ENCODE results near the gene TYMS.

Gene TYMS

DNA sequence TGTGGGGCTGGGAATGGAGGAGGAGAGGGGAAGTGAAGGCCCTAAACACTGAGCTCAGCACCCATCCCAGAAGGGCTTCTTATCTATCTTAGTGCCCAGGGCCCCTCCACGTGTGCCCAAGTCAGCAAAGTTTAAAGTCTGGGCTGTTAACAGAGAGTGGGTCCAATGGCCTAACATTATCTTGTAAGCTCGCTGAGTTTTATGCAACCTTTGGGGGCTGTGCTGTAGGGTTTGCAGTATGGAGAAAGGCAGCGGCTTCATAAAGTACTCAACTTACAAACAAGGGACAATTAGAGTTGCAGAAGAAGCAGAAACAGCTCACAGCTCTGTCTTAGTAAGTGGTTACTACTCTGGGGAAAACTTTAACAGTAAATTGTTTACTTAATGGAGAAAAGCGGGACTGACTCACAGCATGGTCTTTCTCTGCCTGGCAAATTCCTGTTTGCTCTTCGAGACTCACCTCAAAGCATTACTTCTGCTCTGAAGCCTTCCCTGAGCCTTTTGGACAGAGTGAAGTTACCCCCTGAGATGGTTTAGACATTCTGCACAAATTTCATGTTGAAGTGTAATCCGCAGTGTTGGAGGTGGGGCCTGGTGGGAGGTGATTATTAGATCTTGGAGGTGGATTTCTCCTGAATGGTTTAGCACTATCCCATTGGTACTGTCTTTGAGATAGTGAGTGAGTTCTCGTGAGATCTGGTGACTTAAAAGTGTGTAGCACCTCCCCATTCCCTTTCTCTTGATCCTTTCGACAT is 45.9 kb downstream of the TYMS start:
- Histone ChIP-seq H3K4me1 (ENCODE audit: insufficient read depth, poor library complexity, severe bottlenecking) (peaks cover 34% of the 10 kb centered on the region), H3K9me3 (ENCODE audit: severe bottlenecking) (no peaks in the 10 kb centered on the region), H3K36me3 (ENCODE audit: low read depth) (peaks cover 50% of the 10 kb centered on the region), H3K27me3 (ENCODE audit: insufficient read depth, poor library complexity, severe bottlenecking) (no peaks in the 10 kb centered on the region), H3K27ac (ENCODE audit: poor library complexity, severe bottlenecking) (peak overlapping the region; percentile 92), H3K4me3 (ENCODE audit: severe bottlenecking) (no peak overlapping the region)
- DNase-seq (ENCODE audit: low spot score): no peak
- TF ChIP-seq, protein P1, sequence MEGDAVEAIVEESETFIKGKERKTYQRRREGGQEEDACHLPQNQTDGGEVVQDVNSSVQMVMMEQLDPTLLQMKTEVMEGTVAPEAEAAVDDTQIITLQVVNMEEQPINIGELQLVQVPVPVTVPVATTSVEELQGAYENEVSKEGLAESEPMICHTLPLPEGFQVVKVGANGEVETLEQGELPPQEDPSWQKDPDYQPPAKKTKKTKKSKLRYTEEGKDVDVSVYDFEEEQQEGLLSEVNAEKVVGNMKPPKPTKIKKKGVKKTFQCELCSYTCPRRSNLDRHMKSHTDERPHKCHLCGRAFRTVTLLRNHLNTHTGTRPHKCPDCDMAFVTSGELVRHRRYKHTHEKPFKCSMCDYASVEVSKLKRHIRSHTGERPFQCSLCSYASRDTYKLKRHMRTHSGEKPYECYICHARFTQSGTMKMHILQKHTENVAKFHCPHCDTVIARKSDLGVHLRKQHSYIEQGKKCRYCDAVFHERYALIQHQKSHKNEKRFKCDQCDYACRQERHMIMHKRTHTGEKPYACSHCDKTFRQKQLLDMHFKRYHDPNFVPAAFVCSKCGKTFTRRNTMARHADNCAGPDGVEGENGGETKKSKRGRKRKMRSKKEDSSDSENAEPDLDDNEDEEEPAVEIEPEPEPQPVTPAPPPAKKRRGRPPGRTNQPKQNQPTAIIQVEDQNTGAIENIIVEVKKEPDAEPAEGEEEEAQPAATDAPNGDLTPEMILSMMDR (IDR thresholded peaks at IDR 0.05; ENCODE audit: poor library complexity, severe bottlenecking): no peak
- peak; percentile 82 for ATAC-seq (ENCODE audit: low read depth)

DNA sequence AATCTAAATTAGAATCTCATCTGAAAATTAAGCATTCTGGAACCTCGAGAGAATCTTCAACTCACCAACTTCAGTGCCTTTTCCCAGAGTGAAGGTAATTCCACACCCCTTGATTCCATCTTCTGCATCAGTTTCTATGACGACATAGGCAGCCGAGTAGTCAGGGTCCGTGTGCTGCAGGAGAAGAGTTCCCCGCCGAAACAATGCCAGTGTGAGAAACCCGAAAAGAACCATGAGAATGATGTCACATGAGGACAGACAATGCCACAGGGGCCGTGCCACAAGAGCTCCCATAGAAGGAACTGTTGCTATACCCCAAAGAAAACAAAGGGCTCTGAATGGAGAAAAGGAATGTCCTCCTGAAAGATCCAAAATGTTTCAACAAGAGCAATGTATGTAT is 49.0 kb downstream of the TYMS start:
- TF ChIP-seq, protein P1 (IDR thresholded peaks at IDR 0.05; ENCODE audit: poor library complexity, severe bottlenecking): no peak
- ATAC-seq (ENCODE audit: low read depth): no peak

DNA sequence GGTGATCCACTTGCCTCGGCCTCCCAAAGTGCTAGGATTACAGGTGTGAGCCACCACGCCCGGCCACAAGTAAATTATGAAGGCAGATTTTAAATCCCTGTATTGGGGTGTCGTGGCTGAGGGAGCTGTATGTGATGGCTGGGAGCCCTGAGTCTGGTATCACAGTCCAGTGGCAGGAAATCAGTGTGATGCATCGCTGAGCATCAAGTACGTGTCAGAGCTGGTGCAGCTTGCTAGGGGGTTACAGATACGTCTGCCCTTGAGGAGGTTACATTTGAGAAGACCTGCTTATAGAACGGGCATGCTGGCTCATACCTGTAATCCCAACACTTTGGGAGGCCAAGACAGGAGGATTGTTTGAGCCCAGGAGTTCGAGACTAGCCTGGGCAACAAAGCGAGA is 50.6 kb downstream of the TYMS start:
- TF ChIP-seq, protein P1 (IDR thresholded peaks at IDR 0.05; ENCODE audit: poor library complexity, severe bottlenecking): no peak
- no peaks in the 10 kb centered on the region for H3K27me3 ChIP-seq (ENCODE audit: insufficient read depth, poor library complexity, severe bottlenecking)
- peaks cover 16% of the 10 kb centered on the region for H3K4me1 ChIP-seq (ENCODE audit: insufficient read depth, poor library complexity, severe bottlenecking)
- ATAC-seq (ENCODE audit: low read depth) (no peak), DNase-seq (ENCODE audit: low spot score) (no peak)
- no peak overlapping the region for H3K27ac ChIP-seq (ENCODE audit: poor library complexity, severe bottlenecking)
- no peak overlapping the region for H3K4me3 ChIP-seq (ENCODE audit: severe bottlenecking)
- H3K36me3 ChIP-seq (ENCODE audit: low read depth): peaks cover 41% of the 10 kb centered on the region
- H3K9me3 ChIP-seq (ENCODE audit: severe bottlenecking): no peaks in the 10 kb centered on the region

More for the DNA sequence above, 49.0 kb downstream of the TYMS start:
- Histone ChIP-seq H3K4me3 (ENCODE audit: severe bottlenecking) (no peak overlapping the region), H3K4me1 (ENCODE audit: insufficient read depth, poor library complexity, severe bottlenecking) (peaks cover 25% of the 10 kb centered on the region), H3K27ac (ENCODE audit: poor library complexity, severe bottlenecking) (no peak overlapping the region), H3K27me3 (ENCODE audit: insufficient read depth, poor library complexity, severe bottlenecking) (no peaks in the 10 kb centered on the region), H3K9me3 (ENCODE audit: severe bottlenecking) (no peaks in the 10 kb centered on the region), H3K36me3 (ENCODE audit: low read depth) (peaks cover 41% of the 10 kb centered on the region)
- DNase-seq (ENCODE audit: low spot score): no peak

GRCh38 chr18:709771-710170 is 52.3 kb downstream of the TYMS start:
- no peak for ATAC-seq (ENCODE audit: low read depth)
- no peak overlapping the region for H3K27ac ChIP-seq (ENCODE audit: poor library complexity, severe bottlenecking)
- TF ChIP-seq, protein P1 (IDR thresholded peaks at IDR 0.05; ENCODE audit: poor library complexity, severe bottlenecking): no peak

More at GRCh38 chr18:709771-710170, 52.3 kb downstream of the TYMS start:
- H3K9me3 ChIP-seq (ENCODE audit: severe bottlenecking): no peaks in the 10 kb centered on the region
- peaks cover 5% of the 10 kb centered on the region for H3K4me1 ChIP-seq (ENCODE audit: insufficient read depth, poor library complexity, severe bottlenecking)
- no peaks in the 10 kb centered on the region for H3K27me3 ChIP-seq (ENCODE audit: insufficient read depth, poor library complexity, severe bottlenecking)
- no peak overlapping the region for H3K4me3 ChIP-seq (ENCODE audit: severe bottlenecking)
- DNase-seq (ENCODE audit: low spot score): no peak
- H3K36me3 ChIP-seq (ENCODE audit: low read depth): peaks cover 39% of the 10 kb centered on the region
